Measurements from ENCODE around the gene SHOC1. TPM values are rescaled to one million over a fixed set of nuclear protein-coding genes. Genes with fewer than 3 reads are reported as not detected.
A peak's percentile ranks its signal among the peaks of the same experiment; 100 is the strongest.

Gene SHOC1
- total and polyA plus RNA-seq, 2 donors (not counting 1 experiment from before 2014, with no cell fraction given), result not detected

GRCh38 chr9:111828193-111828592 is 33.5 kb upstream of the SHOC1 start:
- Histone ChIP-seq H3K9ac (ENCODE audit: low read length) (no peak overlapping the region), H3K4me2 (replicated peaks; ENCODE audit: low read depth, low read length, poor library complexity, severe bottlenecking) (no peak overlapping the region), H4K20me1 (ENCODE audit: control insufficient read depth, insufficient read depth, low read length, poor library complexity, severe bottlenecking) (no peaks in the 10 kb centered on the region), H3K36me3 (replicated peaks in 1 of 2; ENCODE audit: control extremely low read depth in 1 of 2, control insufficient read depth in 1 of 2, extremely low read depth in 1 of 2, insufficient read depth in 2 of 2, low read length in 1 of 2) (no peaks in the 10 kb centered on the region), H3K9me3 (ENCODE audit: control extremely low read depth in 1 of 3, control insufficient read depth in 2 of 3, insufficient read depth in 1 of 3, low read length in 2 of 3) (no peaks in the 10 kb centered on the region), H3K4me3 (ENCODE audit: control extremely low read depth in 1 of 5, extremely low read depth in 1 of 5, insufficient read depth in 1 of 5, low read depth in 2 of 5, low read length in 4 of 5) (no peak overlapping the region), H2AFZ (ENCODE audit: insufficient read depth, low read depth, low read length, poor library complexity, severe bottlenecking) (no peak overlapping the region), H3K27me3 (replicated peaks in 1 of 4; ENCODE audit: control extremely low read depth in 1 of 4, control insufficient read depth in 3 of 4, insufficient read depth in 4 of 4, low read length in 3 of 4) (no peaks in the 10 kb centered on the region), H3K4me1 (ENCODE audit: control insufficient read depth in 2 of 2, insufficient read depth in 2 of 2, low read length in 2 of 2) (peaks cover 3 to 4% of the 10 kb centered on the region in 2 donors), H3K27ac (ENCODE audit: low read length in 2 of 2) (no peak overlapping the region), H3K79me2 (ENCODE audit: control insufficient read depth, insufficient read depth, low read length) (no peaks in the 10 kb centered on the region)
- Mint-ChIP-seq H3K9me3 (ENCODE audit: insufficient read depth) (no peaks in the 10 kb centered on the region), H3K4me1 (peaks cover 9% of the 10 kb centered on the region), H3K27ac (no peak overlapping the region), H3K4me3 (no peak overlapping the region), H3K27me3 (no peaks in the 10 kb centered on the region)
- ChIA-PET POLR2A (no interaction called here), CTCF (interaction anchor here (0.8 to 2.8 kb wide), 9 partner anchors 10 to 255 kb away, joined by 3 to 46 read pairs (median 4); no protein-coding TSS in a partner anchor)
- TF ChIP-seq EZH2 (IDR thresholded peaks at IDR 0.05; ENCODE audit: borderline replicate concordance, insufficient read depth, low read depth, low read length, poor library complexity, severe bottlenecking), result no peak
- TF ChIP-seq, protein P1, sequence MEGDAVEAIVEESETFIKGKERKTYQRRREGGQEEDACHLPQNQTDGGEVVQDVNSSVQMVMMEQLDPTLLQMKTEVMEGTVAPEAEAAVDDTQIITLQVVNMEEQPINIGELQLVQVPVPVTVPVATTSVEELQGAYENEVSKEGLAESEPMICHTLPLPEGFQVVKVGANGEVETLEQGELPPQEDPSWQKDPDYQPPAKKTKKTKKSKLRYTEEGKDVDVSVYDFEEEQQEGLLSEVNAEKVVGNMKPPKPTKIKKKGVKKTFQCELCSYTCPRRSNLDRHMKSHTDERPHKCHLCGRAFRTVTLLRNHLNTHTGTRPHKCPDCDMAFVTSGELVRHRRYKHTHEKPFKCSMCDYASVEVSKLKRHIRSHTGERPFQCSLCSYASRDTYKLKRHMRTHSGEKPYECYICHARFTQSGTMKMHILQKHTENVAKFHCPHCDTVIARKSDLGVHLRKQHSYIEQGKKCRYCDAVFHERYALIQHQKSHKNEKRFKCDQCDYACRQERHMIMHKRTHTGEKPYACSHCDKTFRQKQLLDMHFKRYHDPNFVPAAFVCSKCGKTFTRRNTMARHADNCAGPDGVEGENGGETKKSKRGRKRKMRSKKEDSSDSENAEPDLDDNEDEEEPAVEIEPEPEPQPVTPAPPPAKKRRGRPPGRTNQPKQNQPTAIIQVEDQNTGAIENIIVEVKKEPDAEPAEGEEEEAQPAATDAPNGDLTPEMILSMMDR (IDR thresholded peaks at IDR 0.05), result peak; percentile 9
- DNase-seq, result peak; percentile 48
- intact Hi-C loops (cut with micrococcal nuclease), result loop anchor here (1.0 to 5.0 kb wide), 3 partner anchors 109 to 534 kb away; no protein-coding TSS in a partner anchor
- ATAC-seq (ENCODE audit: low read depth), result peak; percentile 39
- no CpG with 5 or more reads among the region's 4 CpGs for WGBS (ENCODE audit: insufficient coverage)

GRCh38 chr9:111825468-111826145 is 30.9 kb upstream of the SHOC1 start:
- H3K27ac ChIP-seq (ENCODE audit: low read length in 2 of 2), result no peak overlapping the region
- ChIA-PET CTCF (interaction anchor here (1.1 to 3.5 kb wide), 3 partner anchors 38 to 253 kb away, joined by 3 to 24 read pairs (median 6); no protein-coding TSS in a partner anchor), POLR2A (no interaction called here)
- TF ChIP-seq, protein P1 (IDR thresholded peaks at IDR 0.05), result no peak
- no peak for TF ChIP-seq EZH2 (IDR thresholded peaks at IDR 0.05; ENCODE audit: borderline replicate concordance, insufficient read depth, low read depth, low read length, poor library complexity, severe bottlenecking)
- Mint-ChIP-seq H3K27me3 (no peaks in the 10 kb centered on the region), H3K9me3 (ENCODE audit: insufficient read depth) (no peaks in the 10 kb centered on the region), H3K27ac (no peak overlapping the region), H3K4me3 (no peak overlapping the region), H3K4me1 (peaks cover 15% of the 10 kb centered on the region)
- no peak overlapping the region for H2AFZ ChIP-seq (ENCODE audit: insufficient read depth, low read depth, low read length, poor library complexity, severe bottlenecking)
- no peaks in the 10 kb centered on the region for H3K27me3 ChIP-seq (replicated peaks in 1 of 4; ENCODE audit: control extremely low read depth in 1 of 4, control insufficient read depth in 3 of 4, insufficient read depth in 4 of 4, low read length in 3 of 4)
- DNase-seq, result no peak
- no peaks in the 10 kb centered on the region for H3K36me3 ChIP-seq (replicated peaks in 1 of 2; ENCODE audit: control extremely low read depth in 1 of 2, control insufficient read depth in 1 of 2, extremely low read depth in 1 of 2, insufficient read depth in 2 of 2, low read length in 1 of 2)
- H3K4me3 ChIP-seq (ENCODE audit: control extremely low read depth in 1 of 5, extremely low read depth in 1 of 5, insufficient read depth in 1 of 5, low read depth in 2 of 5, low read length in 4 of 5), result no peak overlapping the region
- no peaks in the 10 kb centered on the region for H4K20me1 ChIP-seq (ENCODE audit: control insufficient read depth, insufficient read depth, low read length, poor library complexity, severe bottlenecking)
- ATAC-seq (ENCODE audit: low read depth), result no peak
- intact Hi-C loops (cut with micrococcal nuclease), result loop anchor here (5.0 kb wide), 2 partner anchors 112 to 537 kb away; no protein-coding TSS in a partner anchor
- H3K79me2 ChIP-seq (ENCODE audit: control insufficient read depth, insufficient read depth, low read length), result no peaks in the 10 kb centered on the region
- WGBS (ENCODE audit: insufficient coverage), result no CpG with 5 or more reads among the region's 3 CpGs
- no peak overlapping the region for H3K9ac ChIP-seq (ENCODE audit: low read length)
- peaks cover 3 to 10% of the 10 kb centered on the region in 2 donors for H3K4me1 ChIP-seq (ENCODE audit: control insufficient read depth in 2 of 2, insufficient read depth in 2 of 2, low read length in 2 of 2)
- H3K4me2 ChIP-seq (replicated peaks; ENCODE audit: low read depth, low read length, poor library complexity, severe bottlenecking), result no peak overlapping the region
- H3K9me3 ChIP-seq (ENCODE audit: control extremely low read depth in 1 of 3, control insufficient read depth in 2 of 3, insufficient read depth in 1 of 3, low read length in 2 of 3), result no peaks in the 10 kb centered on the region

Data from B cell (primary cell).